OCI-LY3 (cell line): ENCODE data around the gene NANOS2.
"Not testable (repeated sequence)": the region's sequence is repeated elsewhere in the genome, so short reads cannot be mapped to it uniquely, and the experiment has no call there.

Experiments used
- H2AFZ ChIP-seq: fragments of 200-600, 300-600 bp; shearing (Covaris generic); 2 replicates; pipeline ENCODE4 v1.6.0; 2014; ENCODE audit warnings: antibody characterized with exemption, low read depth, low read length
- H3K27ac ChIP-seq: fragments of 200-600, 300-600 bp; sonication (generic); 2 replicates; pipeline ENCODE4 v1.5.1; 2014; ENCODE audit warnings: mild to moderate bottlenecking, low read length, moderate library complexity, mixed read lengths
- H3K27me3 ChIP-seq: fragments of 200-600, 300-600 bp; sonication (generic); 2 replicates; pipeline ENCODE4 v1.6.1; 2014; ENCODE audit warnings: low read depth, low read length, mixed read lengths
- H3K36me3 ChIP-seq: fragments of 200-600, 300-600 bp; sonication (generic); replicated peaks from 2 replicates; pipeline ENCODE3; 2014; ENCODE audit warnings: low read depth, low read length, mixed read lengths
- H3K4me1 ChIP-seq: fragments of 300-600, 200-600 bp; sonication (generic); 2 replicates; pipeline ENCODE4 v1.6.1; 2014; ENCODE audit warnings: low read length, mixed read lengths
- H3K4me2 ChIP-seq: fragments of 200-600, 300-600 bp; sonication (generic); 2 replicates; pipeline ENCODE4 v1.6.1; 2014; ENCODE audit warnings: low read length, mixed read lengths
- H3K4me3 ChIP-seq: fragments of 300-600, 200-600 bp; sonication (generic); 2 replicates; pipeline ENCODE4 v1.5.1; 2014; ENCODE audit warnings: antibody characterized with exemption, mild to moderate bottlenecking, low read length, moderate library complexity
- H3K79me2 ChIP-seq: fragments of 300-600, 200-600 bp; shearing (Covaris generic); 2 replicates; pipeline ENCODE4 v1.6.1; 2014; ENCODE audit warnings: mild to moderate bottlenecking, low read length, mixed read lengths
- H3K9ac ChIP-seq: fragments of 300-600, 200-600 bp; shearing (Covaris generic); 2 replicates; pipeline ENCODE4 v1.6.0; 2014; ENCODE audit warnings: mild to moderate bottlenecking, low read length, moderate library complexity
- H3K9me3 ChIP-seq: fragments of 200-600, 300-600 bp; shearing (Covaris generic); 2 replicates; pipeline ENCODE4 v1.6.1; 2014; ENCODE audit warnings: low read length, mixed read lengths; ENCODE audit not compliant: insufficient read depth
- H4K20me1 ChIP-seq: fragments of 200-600, 300-600 bp; sonication (generic); 2 replicates; pipeline ENCODE4 v1.6.1; 2016; ENCODE audit warnings: low read length, mixed read lengths; ENCODE audit not compliant: insufficient read depth
- CTCF ChIP-seq: fragments of 200-600, 300-600 bp; sonication (generic); IDR thresholded peaks from 2 replicates; pipeline ENCODE4 v1.5.1; 2014; ENCODE audit warnings: antibody characterized with exemption, low read length, low read depth
- EZH2phosphoT487 ChIP-seq: fragments of 200-600 bp; shearing (Covaris generic); IDR thresholded peaks from 2 replicates; pipeline ENCODE4 v1.6.1; 2018; ENCODE audit warnings: antibody characterized with exemption, mixed run types, low read depth

Gene NANOS2

GRCh38 chr19:45870798-45871197 lies 43.8 kb downstream of the NANOS2 start:
- H3K27me3 ChIP-seq, result no peaks in the 10 kb centered on the region
- H3K27ac ChIP-seq, result no peak overlapping the region
- H2AFZ ChIP-seq, result no peak overlapping the region
- no peak overlapping the region for H3K4me2 ChIP-seq
- H3K79me2 ChIP-seq, result no peaks in the 10 kb centered on the region
- H3K9ac ChIP-seq, result no peak overlapping the region
- H4K20me1 ChIP-seq, result no peaks in the 10 kb centered on the region
- H3K4me1 ChIP-seq, result peaks cover 6% of the 10 kb centered on the region
- H3K36me3 ChIP-seq, result peaks cover 3% of the 10 kb centered on the region
- no peaks in the 10 kb centered on the region for H3K9me3 ChIP-seq
- no peak overlapping the region for H3K4me3 ChIP-seq
- TF ChIP-seq CTCF, result no peak
- no peak for TF ChIP-seq EZH2phosphoT487

DNA sequence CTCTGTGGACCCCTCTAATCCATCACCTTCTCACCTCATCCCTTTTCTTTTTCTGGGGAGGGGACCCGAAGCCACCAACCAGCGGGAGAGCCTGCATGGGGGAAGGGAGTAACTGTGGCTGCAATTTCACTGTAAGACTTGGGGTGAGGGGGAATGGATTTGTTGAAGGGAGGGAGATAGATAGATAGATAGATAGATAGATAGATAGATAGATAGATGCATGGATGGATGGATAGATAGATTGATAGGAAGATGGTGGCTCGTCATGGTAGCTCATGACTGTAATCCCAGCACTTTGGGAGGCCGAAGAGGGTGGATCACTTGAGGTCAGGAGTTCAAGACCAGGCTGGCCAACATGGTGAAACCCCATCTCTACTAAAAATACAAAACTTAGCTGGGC lies 47.3 kb downstream of the NANOS2 start:
- H3K79me2 ChIP-seq, H3K27me3 ChIP-seq, H4K20me1 ChIP-seq, H3K4me2 ChIP-seq, H3K4me3 ChIP-seq, H3K27ac ChIP-seq, H2AFZ ChIP-seq, H3K9ac ChIP-seq, H3K36me3 ChIP-seq, H3K9me3 ChIP-seq: not testable (repeated sequence)
- peaks cover 13% of the 10 kb centered on the region for H3K4me1 ChIP-seq

- no peak overlapping the region for H3K4me3 ChIP-seq
- H3K79me2 ChIP-seq, result peaks cover 11% of the 10 kb centered on the region
- no peaks in the 10 kb centered on the region for H4K20me1 ChIP-seq
- no peaks in the 10 kb centered on the region for H3K36me3 ChIP-seq
- TF ChIP-seq CTCF (no peak), EZH2phosphoT487 (no peak)
- no peaks in the 10 kb centered on the region for H3K27me3 ChIP-seq
- H3K9ac ChIP-seq, result no peak overlapping the region
- H3K27ac ChIP-seq, result no peak overlapping the region
- no peaks in the 10 kb centered on the region for H3K9me3 ChIP-seq
- H2AFZ ChIP-seq, result no peak overlapping the region
- no peak overlapping the region for H3K4me2 ChIP-seq
- H3K4me1 ChIP-seq, result peaks cover 15% of the 10 kb centered on the region
Observed at GRCh38 chr19:45866400-45867176, 48.0 kb downstream of the NANOS2 start.

GRCh38 chr19:45865269-45865948 lies 49.2 kb downstream of the NANOS2 start:
- Histone ChIP-seq H4K20me1 (no peaks in the 10 kb centered on the region), H3K4me3 (peak overlapping the region; percentile 90; the same call in 1 of the 2 replicates), H3K36me3 (peaks cover 7% of the 10 kb centered on the region), H3K27me3 (no peaks in the 10 kb centered on the region), H2AFZ (no peak overlapping the region), H3K27ac (no peak overlapping the region), H3K9ac (no peak overlapping the region), H3K9me3 (no peaks in the 10 kb centered on the region), H3K4me1 (peaks cover 25% of the 10 kb centered on the region), H3K79me2 (peaks cover 23% of the 10 kb centered on the region), H3K4me2 (peak overlapping the region; percentile 78)
- no peak for TF ChIP-seq CTCF
- no peak for TF ChIP-seq EZH2phosphoT487
